Activated T-cell treated with anti-CD3 and anti-CD28 coated beads for 4 hours (primary cell): Measurements from ENCODE around the gene PDLIM4.

Source experiments
- DNase-seq: peaks from one replicate; pipeline ENCODE4 v3.0.0-alpha.2; 2020

PDLIM4 gene

DNA sequence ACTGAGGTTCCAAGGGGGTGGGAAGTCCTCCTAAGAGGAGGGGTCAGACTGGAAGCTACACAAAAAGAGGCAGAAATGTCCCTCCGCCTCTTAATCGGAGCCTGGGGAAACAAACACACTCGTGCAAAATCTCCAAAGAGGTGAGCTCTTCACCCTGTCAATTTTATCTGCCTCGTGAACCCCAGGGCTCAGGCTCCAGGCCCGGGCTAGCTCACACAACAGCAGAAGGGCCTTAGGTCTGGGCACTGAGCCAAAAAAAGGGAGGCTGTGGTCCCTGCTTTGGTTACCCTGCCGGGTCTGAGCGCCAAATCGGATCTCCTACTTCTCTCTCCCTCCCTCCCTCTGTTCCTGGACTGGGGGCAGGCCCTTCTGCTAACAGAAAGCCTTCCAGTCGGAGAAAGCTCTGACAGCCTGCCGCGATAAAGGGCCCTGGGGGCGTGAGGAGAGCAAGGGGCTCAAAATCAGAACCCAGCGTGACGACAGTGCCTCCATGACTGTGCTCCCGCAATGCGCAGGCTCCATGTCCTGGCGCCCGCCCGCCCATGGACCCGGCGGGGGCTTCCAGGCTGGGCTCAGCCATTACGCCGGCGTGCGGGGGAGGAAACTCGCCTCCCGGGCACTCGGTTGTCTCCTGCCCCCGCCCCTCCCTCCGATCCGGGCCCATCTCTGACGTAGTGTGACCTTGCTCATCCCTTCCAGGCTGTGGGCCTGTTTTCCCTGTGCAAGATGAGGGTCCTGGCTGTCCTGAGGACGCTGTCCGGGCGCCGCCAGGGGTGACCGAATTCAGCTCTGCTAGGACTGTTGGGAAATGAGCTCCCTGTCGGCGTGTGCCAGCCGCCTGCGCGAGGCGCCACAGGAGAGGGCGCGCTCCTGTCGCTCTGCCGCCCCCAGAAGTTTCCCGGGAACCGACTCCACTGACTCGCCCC is 35.8 kb downstream of the PDLIM4 start:
- peak; percentile 71 for DNase-seq

- peak; percentile 65 for DNase-seq
Measured at GRCh38 chr5:132293992-132294727, 36.7 kb downstream of the PDLIM4 start, which contains the start of gene SLC22A4. Gene SLC22A4 (plus strand): TSS chr5:132294394. CDS start chr5:132294617, 223 bp downstream.

DNA sequence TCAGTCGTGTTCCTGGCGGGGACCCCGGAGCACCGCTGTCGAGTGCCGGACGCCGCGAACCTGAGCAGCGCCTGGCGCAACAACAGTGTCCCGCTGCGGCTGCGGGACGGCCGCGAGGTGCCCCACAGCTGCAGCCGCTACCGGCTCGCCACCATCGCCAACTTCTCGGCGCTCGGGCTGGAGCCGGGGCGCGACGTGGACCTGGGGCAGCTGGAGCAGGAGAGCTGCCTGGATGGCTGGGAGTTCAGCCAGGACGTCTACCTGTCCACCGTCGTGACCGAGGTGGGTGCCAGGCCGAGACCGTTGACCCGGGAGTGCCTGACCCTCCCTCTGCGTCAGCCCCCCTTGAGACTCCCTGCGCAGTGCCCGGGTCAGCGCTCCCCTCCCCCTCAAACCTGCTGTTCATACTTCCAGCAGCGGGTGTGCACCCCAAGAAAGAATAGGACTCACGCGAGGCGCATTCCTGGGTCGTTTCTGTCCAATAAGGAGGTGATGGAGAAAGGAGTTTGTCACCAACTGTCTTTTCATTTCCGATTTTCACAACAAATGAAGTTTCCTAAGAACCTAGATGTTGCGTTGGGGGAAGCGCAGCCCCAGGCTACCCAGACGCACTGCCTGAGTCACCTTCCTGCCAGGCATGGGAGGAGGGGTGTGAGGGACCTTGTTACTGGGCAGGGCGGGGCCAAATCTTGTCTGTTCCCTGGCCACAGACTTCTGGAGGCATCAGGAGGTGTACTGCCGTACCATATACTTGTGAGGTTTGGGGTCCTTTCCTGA is 37.4 kb downstream of the PDLIM4 start:
- peak; percentile 65 for DNase-seq

DNA sequence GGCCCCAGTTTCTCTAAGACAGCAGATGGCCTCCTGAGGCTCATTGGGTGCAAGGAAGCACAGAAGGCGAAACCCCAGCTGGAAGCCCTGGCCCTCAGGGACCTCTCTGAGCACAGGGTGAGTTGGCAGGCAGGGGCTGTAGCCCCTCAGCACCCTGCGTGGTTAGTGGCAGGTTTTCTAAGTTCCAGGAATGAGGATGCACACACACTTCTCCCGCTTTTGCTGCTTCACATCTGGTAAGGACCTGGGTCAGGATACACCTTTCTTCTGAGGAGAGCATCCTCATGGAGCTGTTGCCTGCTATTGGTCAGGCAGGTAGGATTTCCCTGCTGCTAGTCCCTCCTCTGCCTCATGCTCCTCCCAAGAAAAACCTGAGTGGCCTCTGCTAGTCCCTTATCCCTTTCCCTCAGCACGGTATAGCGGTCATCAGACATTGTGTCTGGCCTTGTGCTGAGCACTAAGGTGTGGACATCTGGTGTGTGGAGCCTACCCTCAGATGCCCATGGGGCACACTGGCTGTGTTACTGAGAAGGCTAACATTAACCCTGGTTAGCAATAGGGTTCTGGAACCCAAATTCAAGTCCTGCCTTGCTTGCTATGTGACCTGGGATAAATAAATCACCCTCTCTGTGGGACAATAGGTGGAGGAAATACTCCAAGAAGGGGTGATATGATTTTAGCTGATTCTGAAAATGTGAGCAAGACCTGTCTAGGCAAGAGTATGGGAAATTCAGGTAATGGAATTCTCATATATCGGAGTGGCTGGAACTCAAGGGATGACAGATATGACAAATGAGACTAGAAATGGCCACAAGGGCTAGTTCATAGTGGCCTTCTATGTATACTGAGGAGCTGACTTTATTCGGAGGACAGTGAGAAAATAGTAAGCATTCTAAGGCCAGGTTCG is 38.3 kb downstream of the PDLIM4 start:
- DNase-seq: no peak

- DNase-seq: no peak
Measured at GRCh38 chr5:132296412-132297016, 39.0 kb downstream of the PDLIM4 start.

GRCh38 chr5:132297211-132297940 is 39.9 kb downstream of the PDLIM4 start:
- no peak for DNase-seq

DNA sequence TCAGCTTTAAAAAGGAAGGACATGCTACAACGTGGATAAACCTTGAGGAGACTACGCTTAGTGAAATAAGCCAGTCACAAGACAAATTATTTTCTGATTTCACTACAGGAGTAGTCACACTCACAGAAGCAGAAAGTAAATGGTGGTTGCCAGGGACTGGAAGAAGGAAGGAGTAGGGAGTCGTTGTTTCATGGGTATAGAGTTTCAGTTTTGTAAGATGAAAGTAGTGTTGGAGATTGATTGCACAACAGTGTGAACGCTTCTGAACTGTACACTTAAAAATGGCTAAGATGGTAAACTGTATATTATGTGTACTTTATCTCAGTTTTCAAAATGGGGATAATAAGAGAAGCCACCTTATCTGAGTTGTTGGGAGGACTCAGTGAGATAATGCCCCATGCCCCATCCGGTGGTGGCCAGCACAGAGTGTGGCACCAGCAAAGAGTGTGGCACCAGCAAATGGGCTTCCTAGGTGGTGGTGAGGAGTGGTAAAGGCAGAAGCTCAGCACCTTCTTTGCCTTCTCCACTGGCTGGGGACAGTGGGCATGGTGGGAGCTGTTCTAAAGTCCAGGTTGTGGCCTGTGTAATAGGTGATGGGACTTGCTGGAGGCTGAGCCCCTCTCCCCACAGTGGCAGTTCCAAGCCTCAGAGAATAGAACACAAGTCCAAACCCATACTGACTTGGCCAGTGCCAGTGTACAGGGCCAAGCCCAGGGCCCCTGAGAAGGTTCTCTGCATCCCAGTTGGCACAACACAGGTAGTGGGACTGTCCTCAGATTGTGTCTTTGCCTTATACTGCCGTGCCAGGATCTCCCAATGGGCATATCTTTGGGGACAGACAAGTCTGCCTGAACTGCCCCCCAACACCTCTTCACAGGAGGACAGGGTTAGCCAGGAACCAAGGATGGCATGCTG is 41.1 kb downstream of the PDLIM4 start:
- no peak for DNase-seq

GRCh38 chr5:132299917-132300316 is 42.4 kb downstream of the PDLIM4 start:
- DNase-seq: no peak

GRCh38 chr5:132300577-132301343 is 43.3 kb downstream of the PDLIM4 start:
- no peak for DNase-seq

- no peak for DNase-seq
Measured at GRCh38 chr5:132301344-132302271, 44.1 kb downstream of the PDLIM4 start.

DNA sequence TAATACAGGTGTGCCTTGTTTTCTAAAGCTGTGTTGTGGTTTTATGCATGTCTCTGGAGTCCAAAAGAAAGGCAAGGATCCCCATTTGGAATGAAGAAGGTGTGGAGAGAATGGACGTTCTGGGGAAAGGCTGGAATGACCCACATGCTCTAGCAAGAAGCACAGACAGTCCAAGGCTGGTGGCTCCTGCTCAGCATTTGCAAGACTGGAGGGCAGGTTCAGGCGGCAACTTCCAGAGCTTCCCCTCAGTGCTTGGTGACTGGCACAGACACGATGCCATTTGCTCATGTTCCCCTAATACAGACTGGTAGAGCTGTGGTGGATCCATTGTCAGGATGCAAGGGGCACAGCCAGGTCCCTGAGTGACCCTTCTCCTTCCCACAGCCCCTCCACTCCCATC is 44.9 kb downstream of the PDLIM4 start:
- no peak for DNase-seq

GRCh38 chr5:132303589-132303988 is 46.1 kb downstream of the PDLIM4 start:
- DNase-seq: no peak

DNA sequence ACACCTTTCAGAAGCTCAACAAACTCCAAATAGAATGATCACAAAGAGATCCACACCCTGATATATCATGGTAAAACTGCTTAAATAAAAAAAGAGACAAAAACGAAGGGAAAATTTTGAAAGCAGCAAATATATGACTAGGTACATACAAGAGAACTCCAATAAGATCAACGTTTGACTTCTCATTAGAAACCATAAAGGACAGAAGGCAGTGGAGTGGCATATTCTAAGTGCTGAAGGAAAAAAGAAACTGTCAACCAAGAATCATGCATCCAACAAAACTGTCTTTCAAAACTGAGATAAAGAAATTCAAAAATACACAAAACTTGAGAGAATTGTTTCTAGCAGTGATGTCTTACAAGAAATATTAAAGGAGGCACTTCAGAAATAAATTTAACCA is 47.9 kb downstream of the PDLIM4 start:
- no peak for DNase-seq

DNA sequence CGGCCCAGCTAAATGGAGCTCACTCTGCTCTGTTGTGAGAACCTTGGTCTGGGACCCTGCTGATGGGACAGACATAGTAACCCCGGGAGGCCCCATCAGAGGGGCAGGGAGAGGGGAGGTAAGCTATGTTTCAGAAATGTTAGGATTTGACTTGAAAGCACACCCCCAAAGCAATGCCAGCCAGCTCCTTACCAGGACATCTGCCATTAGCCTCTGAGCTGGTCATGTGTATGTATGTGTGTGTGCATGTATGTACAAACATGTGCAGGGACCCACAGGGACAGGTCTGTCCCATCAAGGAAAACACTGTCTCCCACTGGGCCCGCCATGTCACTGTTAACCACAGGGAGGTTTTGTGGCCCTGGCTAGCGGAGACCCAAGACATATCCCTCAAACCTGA is 51.2 kb downstream of the PDLIM4 start:
- no peak for DNase-seq

DNA sequence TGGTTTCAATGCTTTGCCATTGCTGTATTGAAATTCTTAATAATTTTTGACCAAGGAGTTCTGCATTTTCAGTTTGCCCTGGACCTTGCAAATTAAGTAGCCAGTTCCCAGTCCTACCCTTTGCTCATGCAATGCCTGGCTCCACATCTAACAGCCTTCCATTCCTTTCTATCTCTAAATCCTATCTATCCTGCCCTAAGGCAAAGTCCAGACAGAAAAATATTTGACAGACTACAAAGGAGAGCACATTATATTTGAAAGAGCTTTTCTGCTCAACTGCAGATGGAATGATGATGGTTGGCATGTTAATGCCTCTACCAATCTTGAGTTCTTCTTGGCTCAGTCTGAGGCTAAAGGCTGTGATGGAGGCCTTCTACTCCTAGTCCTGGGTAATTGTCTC is 52.2 kb downstream of the PDLIM4 start:
- no peak for DNase-seq

DNA sequence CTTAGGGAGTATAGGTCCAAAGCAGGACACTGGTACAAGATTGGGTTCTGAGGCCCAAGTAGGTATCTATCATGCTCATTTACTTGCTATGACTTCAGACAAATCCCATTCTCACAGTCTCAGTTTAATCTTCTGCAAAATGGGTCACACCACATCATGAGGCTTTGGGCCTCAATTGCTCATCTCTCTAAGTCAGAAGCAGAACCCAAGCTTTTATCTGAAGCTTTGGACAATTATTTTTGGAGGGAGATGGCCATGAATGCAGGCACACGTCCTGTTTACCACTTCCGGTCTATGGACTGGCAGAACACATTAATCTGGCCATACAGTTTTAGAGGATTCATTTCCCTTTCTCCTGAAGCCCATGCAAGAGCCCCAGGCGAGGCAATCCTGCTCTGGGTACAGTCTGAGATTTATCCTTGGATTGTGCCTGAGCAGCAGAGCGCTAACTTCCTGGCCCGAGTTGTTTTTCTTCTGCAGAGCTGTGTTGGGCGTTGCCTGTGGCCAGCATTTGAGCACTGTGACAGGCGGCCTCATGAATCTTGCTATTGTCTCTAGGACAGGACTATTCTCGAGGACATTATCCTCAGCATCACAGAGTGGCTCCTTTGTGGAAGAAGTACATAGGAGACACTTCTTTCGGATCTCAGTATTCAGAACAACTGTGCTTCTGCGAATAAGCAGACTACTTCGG is 52.8 kb downstream of the PDLIM4 start:
- DNase-seq: no peak

GRCh38 chr5:132313366-132313765 is 55.9 kb downstream of the PDLIM4 start:
- no peak for DNase-seq
